Measurements from ENCODE around the gene ERGIC1. TPM values are rescaled to one million over a fixed set of nuclear protein-coding genes. Genes with fewer than 3 reads are reported as not detected.

ERGIC1 gene
- polyA plus RNA-seq, 3 donors = 106 to 124 (median 112) TPM

GRCh38 chr5:172818081-172818480 is 16.0 kb upstream of the ERGIC1 start:
- DNase-seq (ENCODE audit: extremely low read depth in 1 of 11, low read depth in 9 of 11, low spot score in 4 of 11) = no peak

- no peak for DNase-seq (ENCODE audit: extremely low read depth in 1 of 11, low read depth in 9 of 11, low spot score in 4 of 11)
Observed at GRCh38 chr5:172819569-172819968, 14.5 kb upstream of the ERGIC1 start.

GRCh38 chr5:172820046-172820767 is 13.8 kb upstream of the ERGIC1 start:
- no peak for DNase-seq (ENCODE audit: extremely low read depth in 1 of 11, low read depth in 9 of 11, low spot score in 4 of 11)

GRCh38 chr5:172821340-172821985 is 12.6 kb upstream of the ERGIC1 start:
- no peak for DNase-seq (ENCODE audit: extremely low read depth in 1 of 11, low read depth in 9 of 11, low spot score in 4 of 11)

GRCh38 chr5:172823840-172824362 is 10.2 kb upstream of the ERGIC1 start:
- no peak for DNase-seq (ENCODE audit: extremely low read depth in 1 of 11, low read depth in 9 of 11, low spot score in 4 of 11)

- DNase-seq (ENCODE audit: extremely low read depth in 1 of 11, low read depth in 9 of 11, low spot score in 4 of 11) = no peak
Observed at GRCh38 chr5:172825610-172826204, 8.3 kb upstream of the ERGIC1 start.

- no peak for DNase-seq (ENCODE audit: extremely low read depth in 1 of 11, low read depth in 9 of 11, low spot score in 4 of 11)
Observed at GRCh38 chr5:172827841-172828240, 6.2 kb upstream of the ERGIC1 start.

- no peak for DNase-seq (ENCODE audit: extremely low read depth in 1 of 11, low read depth in 9 of 11, low spot score in 4 of 11)
Observed at GRCh38 chr5:172828911-172829431, 5.1 kb upstream of the ERGIC1 start.

- DNase-seq (ENCODE audit: extremely low read depth in 1 of 11, low read depth in 9 of 11, low spot score in 4 of 11) = no peak
Observed at GRCh38 chr5:172830275-172830799, 3.7 kb upstream of the ERGIC1 start.

GRCh38 chr5:172830876-172831662 is 3.0 kb upstream of the ERGIC1 start:
- DNase-seq (ENCODE audit: extremely low read depth in 1 of 11, low read depth in 9 of 11, low spot score in 4 of 11) = no peak

GRCh38 chr5:172832383-172833315 is 1.4 kb upstream of the ERGIC1 start:
- no peak for DNase-seq (ENCODE audit: extremely low read depth in 1 of 11, low read depth in 9 of 11, low spot score in 4 of 11)

GRCh38 chr5:172833372-172833685 is 722 bp upstream of the ERGIC1 start:
- DNase-seq (ENCODE audit: extremely low read depth in 1 of 11, low read depth in 9 of 11, low spot score in 4 of 11) = no peak

- DNase-seq (ENCODE audit: extremely low read depth in 1 of 11, low read depth in 9 of 11, low spot score in 4 of 11) = peak in 1 of 11 donors; percentile 26
Observed at GRCh38 chr5:172834415-172835289, 601 bp downstream of the ERGIC1 start.

GRCh38 chr5:172835290-172835993 is 1.4 kb downstream of the ERGIC1 start:
- no peak for DNase-seq (ENCODE audit: extremely low read depth in 1 of 11, low read depth in 9 of 11, low spot score in 4 of 11)

- no peak for DNase-seq (ENCODE audit: extremely low read depth in 1 of 11, low read depth in 9 of 11, low spot score in 4 of 11)
Observed at GRCh38 chr5:172835994-172836356, 1.9 kb downstream of the ERGIC1 start.

- no peak for DNase-seq (ENCODE audit: extremely low read depth in 1 of 11, low read depth in 9 of 11, low spot score in 4 of 11)
Observed at GRCh38 chr5:172837640-172838039, 3.6 kb downstream of the ERGIC1 start.

Measured in renal cortex interstitium (tissue), 11 donors.